ENCODE data around the gene MED27.

DNA sequence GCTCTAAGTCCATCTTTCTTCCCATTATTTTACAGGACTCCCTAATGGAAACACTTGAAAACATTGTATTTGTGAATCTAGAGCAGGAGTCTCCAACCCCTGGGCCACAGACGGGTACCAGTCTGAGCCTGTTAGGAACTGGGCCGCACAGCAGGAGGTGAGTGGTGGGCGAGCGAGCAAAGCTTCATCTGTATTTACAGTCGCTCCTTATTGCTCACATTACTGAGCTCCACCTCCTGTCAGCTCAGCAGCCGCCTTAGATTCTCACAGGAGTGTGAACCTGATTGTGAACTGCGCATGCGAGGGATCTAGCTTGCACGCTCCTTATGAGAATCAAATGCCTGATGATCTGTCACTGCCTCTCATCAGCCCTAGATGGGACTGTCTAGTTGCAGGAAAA, 111.0 kb downstream of the MED27 start:
- TF ChIP-seq, protein P1, sequence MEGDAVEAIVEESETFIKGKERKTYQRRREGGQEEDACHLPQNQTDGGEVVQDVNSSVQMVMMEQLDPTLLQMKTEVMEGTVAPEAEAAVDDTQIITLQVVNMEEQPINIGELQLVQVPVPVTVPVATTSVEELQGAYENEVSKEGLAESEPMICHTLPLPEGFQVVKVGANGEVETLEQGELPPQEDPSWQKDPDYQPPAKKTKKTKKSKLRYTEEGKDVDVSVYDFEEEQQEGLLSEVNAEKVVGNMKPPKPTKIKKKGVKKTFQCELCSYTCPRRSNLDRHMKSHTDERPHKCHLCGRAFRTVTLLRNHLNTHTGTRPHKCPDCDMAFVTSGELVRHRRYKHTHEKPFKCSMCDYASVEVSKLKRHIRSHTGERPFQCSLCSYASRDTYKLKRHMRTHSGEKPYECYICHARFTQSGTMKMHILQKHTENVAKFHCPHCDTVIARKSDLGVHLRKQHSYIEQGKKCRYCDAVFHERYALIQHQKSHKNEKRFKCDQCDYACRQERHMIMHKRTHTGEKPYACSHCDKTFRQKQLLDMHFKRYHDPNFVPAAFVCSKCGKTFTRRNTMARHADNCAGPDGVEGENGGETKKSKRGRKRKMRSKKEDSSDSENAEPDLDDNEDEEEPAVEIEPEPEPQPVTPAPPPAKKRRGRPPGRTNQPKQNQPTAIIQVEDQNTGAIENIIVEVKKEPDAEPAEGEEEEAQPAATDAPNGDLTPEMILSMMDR (IDR thresholded peaks at IDR 0.05): no peak
- TF ChIP-seq POLR2A (IDR thresholded peaks at IDR 0.05; ENCODE audit: low read depth): no peak
